Breast epithelium (tissue), 3 donors: Measurements from ENCODE around the gene FTO.

Source experiments
- POLR2A ChIP-seq: fragments of 450-650 bp; IDR thresholded peaks from one replicate; pipeline ENCODE4 v1.6.1; 2016; ENCODE audit warnings: antibody characterized with exemption, mild to moderate bottlenecking, moderate library complexity
- TF ChIP-seq, protein P1 (sequence below), 3 donors: fragments of 450-650 bp; IDR thresholded peaks; one replicate each; pipeline ENCODE4 v1.5.1; 2016 to 2017; ENCODE audit warnings: antibody characterized with exemption in 3 of 3, mild to moderate bottlenecking in 3 of 3, moderate library complexity in 3 of 3

- TF ChIP-seq, protein P1, sequence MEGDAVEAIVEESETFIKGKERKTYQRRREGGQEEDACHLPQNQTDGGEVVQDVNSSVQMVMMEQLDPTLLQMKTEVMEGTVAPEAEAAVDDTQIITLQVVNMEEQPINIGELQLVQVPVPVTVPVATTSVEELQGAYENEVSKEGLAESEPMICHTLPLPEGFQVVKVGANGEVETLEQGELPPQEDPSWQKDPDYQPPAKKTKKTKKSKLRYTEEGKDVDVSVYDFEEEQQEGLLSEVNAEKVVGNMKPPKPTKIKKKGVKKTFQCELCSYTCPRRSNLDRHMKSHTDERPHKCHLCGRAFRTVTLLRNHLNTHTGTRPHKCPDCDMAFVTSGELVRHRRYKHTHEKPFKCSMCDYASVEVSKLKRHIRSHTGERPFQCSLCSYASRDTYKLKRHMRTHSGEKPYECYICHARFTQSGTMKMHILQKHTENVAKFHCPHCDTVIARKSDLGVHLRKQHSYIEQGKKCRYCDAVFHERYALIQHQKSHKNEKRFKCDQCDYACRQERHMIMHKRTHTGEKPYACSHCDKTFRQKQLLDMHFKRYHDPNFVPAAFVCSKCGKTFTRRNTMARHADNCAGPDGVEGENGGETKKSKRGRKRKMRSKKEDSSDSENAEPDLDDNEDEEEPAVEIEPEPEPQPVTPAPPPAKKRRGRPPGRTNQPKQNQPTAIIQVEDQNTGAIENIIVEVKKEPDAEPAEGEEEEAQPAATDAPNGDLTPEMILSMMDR (IDR thresholded peaks at IDR 0.05) = no peak
- TF ChIP-seq POLR2A = no peak
Observed at GRCh38 chr16:53817812-53818550, 114.0 kb downstream of the FTO start.
